GM21528 (cell line): Measurements from ENCODE around the gene CLTB.
A peak's percentile ranks its signal among the peaks of the same experiment; 100 is the strongest.

Experiments used
- ATAC-seq: cut with Tn5 transposase; IDR thresholded peaks from one replicate; pipeline ENCODE4 v1.9.1; 2021; ENCODE audit warnings: mild to moderate bottlenecking, moderate library complexity; ENCODE audit not compliant: unreplicated experiment, low FRiP score

CLTB gene

GRCh38 chr5:176406436-176407052 is 9.8 kb downstream of the CLTB start:
- no peak for ATAC-seq

GRCh38 chr5:176405656-176406435 is 10.5 kb downstream of the CLTB start:
- no peak for ATAC-seq

- ATAC-seq, result no peak
These were observed 14.8 kb downstream of the CLTB start for GRCh38 chr5:176401281-176402205.

GRCh38 chr5:176400382-176401156 is 15.8 kb downstream of the CLTB start:
- no peak for ATAC-seq

GRCh38 chr5:176397736-176398420 is 18.5 kb downstream of the CLTB start:
- ATAC-seq, result no peak

- ATAC-seq, result no peak
These were observed 20.0 kb downstream of the CLTB start for GRCh38 chr5:176396330-176396729.

GRCh38 chr5:176394881-176395675 is 21.3 kb downstream of the CLTB start:
- no peak for ATAC-seq

GRCh38 chr5:176394096-176394495 is 22.2 kb downstream of the CLTB start:
- no peak for ATAC-seq

- ATAC-seq, result no peak
These were observed 23.8 kb downstream of the CLTB start for GRCh38 chr5:176392526-176392925.

- ATAC-seq, result no peak
These were observed 24.3 kb downstream of the CLTB start for GRCh38 chr5:176391999-176392398.

GRCh38 chr5:176391479-176391878 is 24.9 kb downstream of the CLTB start:
- ATAC-seq, result no peak

GRCh38 chr5:176389135-176390123 is 26.9 kb downstream of the CLTB start:
- ATAC-seq, result peak; percentile 45

- ATAC-seq, result peak; percentile 86
These were observed 27.8 kb downstream of the CLTB start, which contains the start of the genes HIGD2A and NOP16 for GRCh38 chr5:176388444-176389134. Gene HIGD2A (plus strand): TSS chr5:176388751. CDS start chr5:176388820, 69 bp downstream. Gene NOP16 (minus strand): TSS chr5:176388598. CDS start chr5:176388539, 59 bp downstream.

GRCh38 chr5:176388003-176388443 is 28.3 kb downstream of the CLTB start:
- peak; percentile 5 for ATAC-seq

- no peak for ATAC-seq
These were observed 28.9 kb downstream of the CLTB start for GRCh38 chr5:176387384-176387925.

- no peak for ATAC-seq
These were observed 29.8 kb downstream of the CLTB start for GRCh38 chr5:176386491-176386890.

- ATAC-seq, result no peak
These were observed 31.3 kb downstream of the CLTB start for GRCh38 chr5:176384991-176385390.
